HK-2 (cell line): ENCODE data around the gene HOXD3.

Experiments
- DNase-seq: peaks from one replicate; pipeline ENCODE4 v3.0.0-alpha.2; 2018; ENCODE audit not compliant: unreplicated experiment

The HOXD3 gene

GRCh38 chr2:176156807-176157498 is at the start of gene HOXD3:
HOXD3 (plus strand) TSS chr2:176157307; CDS start chr2:176169115, 11,808 bp downstream.
- DNase-seq: no peak

- no peak for DNase-seq
These were observed 49.4 kb upstream of the HOXD3 start for GRCh38 chr2:176107731-176108181.

- DNase-seq: no peak
These were observed 47.8 kb upstream of the HOXD3 start for GRCh38 chr2:176109192-176109901.

- no peak for DNase-seq
These were observed 47.2 kb upstream of the HOXD3 start for GRCh38 chr2:176109946-176110345.

- no peak for DNase-seq
These were observed 46.4 kb upstream of the HOXD3 start for GRCh38 chr2:176110415-176111308.

GRCh38 chr2:176111309-176111663 is 45.8 kb upstream of the HOXD3 start:
- DNase-seq: no peak

- no peak for DNase-seq
These were observed 45.2 kb upstream of the HOXD3 start for GRCh38 chr2:176111846-176112374.

GRCh38 chr2:176112375-176113302 is 44.5 kb upstream of the HOXD3 start:
- DNase-seq: no peak

GRCh38 chr2:176114120-176114929 is 42.8 kb upstream of the HOXD3 start:
- no peak for DNase-seq

- no peak for DNase-seq
These were observed 42.0 kb upstream of the HOXD3 start for GRCh38 chr2:176114930-176115625.

- no peak for DNase-seq
These were observed 41.0 kb upstream of the HOXD3 start, which contains the start of gene HOXD10 for GRCh38 chr2:176115883-176116813. HOXD10 (plus strand) TSS chr2:176116778; CDS start chr2:176116834, 56 bp downstream.

GRCh38 chr2:176117162-176117822 is 39.8 kb upstream of the HOXD3 start:
- no peak for DNase-seq

- no peak for DNase-seq
These were observed 39.2 kb upstream of the HOXD3 start for GRCh38 chr2:176117823-176118371.

GRCh38 chr2:176118601-176119339 is 38.3 kb upstream of the HOXD3 start:
- DNase-seq: no peak

GRCh38 chr2:176120364-176121189 is 36.5 kb upstream of the HOXD3 start:
- no peak for DNase-seq
